ENCODE data around the gene CFDP1. TPM values are rescaled to one million over a fixed set of nuclear protein-coding genes. Genes with fewer than 3 reads are reported as not detected.
A peak's percentile ranks its signal among the peaks of the same experiment; 100 is the strongest.

The CFDP1 gene
- total RNA-seq, 6 experiments from 2014 or later: 23.9 to 43.3 (median 36.0) TPM

DNA sequence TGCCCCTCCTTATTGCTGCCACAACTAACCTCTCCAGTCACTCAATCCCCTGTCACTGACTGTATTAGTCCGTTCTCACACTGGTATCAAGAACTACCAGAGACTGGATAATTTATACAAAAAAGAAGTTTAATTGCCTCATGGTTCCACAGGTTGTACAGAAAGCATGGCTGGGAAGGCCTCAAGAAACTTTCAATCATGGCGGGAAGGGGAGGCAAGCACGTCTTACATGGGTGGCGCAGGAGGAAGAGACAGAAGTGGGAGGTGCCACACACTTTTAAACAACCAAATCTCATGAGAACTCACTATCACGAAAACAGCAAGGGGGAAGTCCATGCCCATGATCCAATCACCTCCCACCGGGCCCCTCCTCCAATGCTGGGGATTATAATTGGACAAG lies 95.9 kb downstream of the CFDP1 start:
- Histone ChIP-seq H3K27ac (no peak overlapping the region), H3K4me3 (no peak overlapping the region), H3K4me1 (peaks cover 0 to 20% (median 0%) of the 10 kb centered on the region in 4 donors), H3K27me3 (no peaks in the 10 kb centered on the region), H3K9me3 (no peaks in the 10 kb centered on the region), H3K36me3 (peaks cover 0 to 3% (median 0%) of the 10 kb centered on the region in 4 donors)
- intact Hi-C loops (cut with DNase I): no loop called here
- 95% methylated on average over 3 of the region's 6 CpGs for WGBS (ENCODE audit: insufficient coverage, low coverage, low lambda C conversion rate, missing lambda C conversion rate)
- ATAC-seq: no peak
- DNase-seq: no peak
- no peak for TF ChIP-seq CTCF (IDR thresholded peaks at IDR 0.05)
- no peak for TF ChIP-seq POLR2A (IDR thresholded peaks at IDR 0.05)

- WGBS (ENCODE audit: insufficient coverage, low coverage, low lambda C conversion rate, missing lambda C conversion rate): 100% methylated on average over 2 of the region's 2 CpGs
- no peak for ATAC-seq
These were observed 96.8 kb downstream of the CFDP1 start for GRCh38 chr16:75336521-75336920.

GRCh38 chr16:75333721-75334163 lies 99.6 kb downstream of the CFDP1 start:
- peaks cover 0 to 6% (median 0%) of the 10 kb centered on the region in 4 donors for H3K4me1 ChIP-seq
- no peaks in the 10 kb centered on the region for H3K36me3 ChIP-seq
- no peaks in the 10 kb centered on the region for H3K9me3 ChIP-seq
- no peaks in the 10 kb centered on the region for H3K27me3 ChIP-seq
- ATAC-seq: no peak
- intact Hi-C loops (cut with DNase I): no loop called here
- WGBS (ENCODE audit: insufficient coverage, low coverage, low lambda C conversion rate, missing lambda C conversion rate): 48% methylated on average over 2 of the region's 2 CpGs
- H3K4me3 ChIP-seq: no peak overlapping the region
- H3K27ac ChIP-seq: no peak overlapping the region
- DNase-seq: no peak
- no peak for TF ChIP-seq CTCF (IDR thresholded peaks at IDR 0.05)
- TF ChIP-seq POLR2A (IDR thresholded peaks at IDR 0.05): no peak

More at GRCh38 chr16:75336521-75336920, 96.8 kb downstream of the CFDP1 start:
- Histone ChIP-seq H3K4me1 (peaks cover 0 to 11% (median 0%) of the 10 kb centered on the region in 4 donors), H3K36me3 (peaks cover 0 to 3% (median 0%) of the 10 kb centered on the region in 4 donors), H3K27ac (no peak overlapping the region), H3K4me3 (no peak overlapping the region), H3K27me3 (no peaks in the 10 kb centered on the region), H3K9me3 (no peaks in the 10 kb centered on the region)
- no peak for DNase-seq
- intact Hi-C loops (cut with DNase I): no loop called here
- TF ChIP-seq POLR2A (IDR thresholded peaks at IDR 0.05) (no peak), CTCF (IDR thresholded peaks at IDR 0.05) (no peak)

DNA sequence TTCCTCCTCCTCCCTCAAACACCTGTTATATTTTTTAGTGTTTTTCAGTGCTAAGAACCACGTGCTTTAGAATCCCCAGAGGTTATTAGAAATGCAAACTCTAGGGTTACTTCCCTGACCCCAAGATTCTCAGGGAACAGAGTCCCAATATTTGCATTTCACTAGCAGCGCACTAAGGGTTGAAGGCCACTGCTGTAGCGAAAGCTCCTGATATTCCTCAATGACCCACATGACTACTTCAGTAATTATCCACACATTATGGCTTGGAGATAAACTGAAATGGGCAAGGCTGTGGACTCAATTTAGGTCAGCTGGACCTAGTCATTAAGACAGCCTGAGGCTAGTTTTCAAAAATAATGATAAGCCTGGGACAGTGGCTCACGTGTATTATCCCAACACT lies 103.4 kb downstream of the CFDP1 start:
- Histone ChIP-seq H3K4me1 (peaks cover 0 to 6% (median 0%) of the 10 kb centered on the region in 4 donors), H3K27me3 (no peaks in the 10 kb centered on the region), H3K4me3 (no peak overlapping the region), H3K27ac (no peak overlapping the region), H3K9me3 (no peaks in the 10 kb centered on the region), H3K36me3 (no peaks in the 10 kb centered on the region)
- intact Hi-C loops (cut with DNase I): no loop called here
- WGBS (ENCODE audit: insufficient coverage, low coverage, low lambda C conversion rate, missing lambda C conversion rate): 66% methylated on average over 4 of the region's 4 CpGs
- no peak for TF ChIP-seq CTCF (IDR thresholded peaks at IDR 0.05)
- no peak for TF ChIP-seq POLR2A (IDR thresholded peaks at IDR 0.05)
- ATAC-seq (peak in 1 of 4 donors; percentile 23), DNase-seq (no peak)

- H3K27me3 ChIP-seq: no peaks in the 10 kb centered on the region
- WGBS (ENCODE audit: insufficient coverage, low coverage, low lambda C conversion rate, missing lambda C conversion rate): 82% methylated on average over 5 of the region's 5 CpGs
- intact Hi-C loops (cut with DNase I): no loop called here
- ATAC-seq (no peak), DNase-seq (no peak)
- no peaks in the 10 kb centered on the region for H3K9me3 ChIP-seq
- H3K4me3 ChIP-seq: no peak overlapping the region
- no peak for TF ChIP-seq POLR2A (IDR thresholded peaks at IDR 0.05)
- no peak for TF ChIP-seq CTCF (IDR thresholded peaks at IDR 0.05)
- no peak overlapping the region for H3K27ac ChIP-seq
- no peaks in the 10 kb centered on the region for H3K36me3 ChIP-seq
- peaks cover 0 to 6% (median 0%) of the 10 kb centered on the region in 4 donors for H3K4me1 ChIP-seq
These were observed 107.0 kb downstream of the CFDP1 start for GRCh38 chr16:75326333-75326732.
